ENCODE data around the gene COL25A1.

COL25A1 gene

GRCh38 chr4:108840426-108840975, 462.0 kb downstream of the COL25A1 start:
- no peak for DNase-seq

GRCh38 chr4:108839333-108839732, 463.1 kb downstream of the COL25A1 start:
- DNase-seq = no peak

GRCh38 chr4:108838451-108838850, 464.0 kb downstream of the COL25A1 start:
- no peak for DNase-seq

DNA sequence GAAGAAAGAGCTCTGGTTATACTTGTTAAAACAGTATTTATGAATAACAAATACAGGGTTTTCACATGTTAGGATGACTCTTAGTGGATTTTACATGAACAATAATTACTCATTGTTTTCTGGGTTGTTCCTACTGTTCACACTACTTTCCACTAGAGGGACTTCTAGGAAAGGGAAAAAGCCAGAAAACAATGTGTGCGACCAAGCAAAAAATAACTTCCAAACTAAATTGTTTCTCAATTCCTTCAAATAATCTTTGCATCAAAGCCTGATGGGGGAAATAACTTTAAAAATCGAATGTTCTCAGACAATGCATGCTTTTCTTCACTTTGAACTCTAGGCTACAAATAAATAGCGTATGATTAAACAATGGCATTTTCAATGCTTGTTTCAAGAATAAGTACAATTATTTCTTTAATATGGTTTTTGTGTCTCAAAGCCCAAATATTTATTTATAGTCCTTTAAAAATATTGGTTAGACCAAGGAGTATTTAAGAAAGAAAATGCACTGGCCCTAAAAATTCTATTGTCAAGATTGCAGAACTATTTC, 467.5 kb downstream of the COL25A1 start:
- peak in 1 of 2 donors; percentile 17 for DNase-seq

GRCh38 chr4:108834166-108834834, 468.2 kb downstream of the COL25A1 start:
- DNase-seq = no peak

GRCh38 chr4:108833046-108833445, 469.4 kb downstream of the COL25A1 start:
- no peak for DNase-seq

DNA sequence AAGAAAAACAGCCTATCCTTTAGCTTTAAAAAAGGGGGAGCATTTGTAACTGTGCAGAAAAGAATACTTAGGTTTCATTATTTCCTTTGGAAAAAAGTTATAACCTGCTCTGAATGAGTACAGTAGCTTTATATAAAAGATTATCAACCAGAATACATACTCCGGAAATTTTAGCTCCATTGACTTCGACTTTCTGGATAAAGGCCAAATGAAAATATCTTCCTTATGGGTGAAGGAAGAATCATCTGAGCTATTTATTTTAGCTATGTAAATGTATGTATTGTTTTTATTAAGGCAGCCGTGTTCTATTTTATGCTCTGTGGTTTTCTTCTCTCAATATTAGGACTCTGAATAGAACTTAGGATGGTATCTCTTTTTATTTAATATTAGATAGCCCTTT, 470.6 kb downstream of the COL25A1 start:
- no peak for DNase-seq

GRCh38 chr4:108831291-108831690, 471.2 kb downstream of the COL25A1 start:
- DNase-seq = no peak

GRCh38 chr4:108830509-108831244, 471.8 kb downstream of the COL25A1 start:
- no peak for DNase-seq

GRCh38 chr4:108829966-108830492, 472.4 kb downstream of the COL25A1 start:
- DNase-seq = no peak

DNA sequence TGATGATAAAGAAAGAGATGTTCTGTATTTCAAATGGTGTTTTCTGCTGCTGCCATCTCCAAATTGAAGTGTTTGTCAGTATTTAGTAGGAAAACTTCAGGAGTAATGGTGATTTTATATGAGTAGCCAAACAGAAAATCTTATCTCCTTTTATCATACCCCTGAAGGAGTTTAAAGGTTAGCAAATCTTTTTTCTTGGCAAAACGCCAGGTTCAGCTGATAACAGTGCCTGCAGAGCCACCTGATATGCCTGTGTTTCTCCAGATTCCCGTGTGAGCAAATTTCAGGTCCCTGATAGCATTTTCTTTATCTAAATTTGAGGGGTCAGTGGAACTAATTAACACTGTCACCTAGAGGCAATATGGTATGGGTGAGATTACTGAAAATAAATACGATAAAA, 473.8 kb downstream of the COL25A1 start:
- DNase-seq = no peak

GRCh38 chr4:108825737-108826136, 476.7 kb downstream of the COL25A1 start:
- DNase-seq = no peak

DNA sequence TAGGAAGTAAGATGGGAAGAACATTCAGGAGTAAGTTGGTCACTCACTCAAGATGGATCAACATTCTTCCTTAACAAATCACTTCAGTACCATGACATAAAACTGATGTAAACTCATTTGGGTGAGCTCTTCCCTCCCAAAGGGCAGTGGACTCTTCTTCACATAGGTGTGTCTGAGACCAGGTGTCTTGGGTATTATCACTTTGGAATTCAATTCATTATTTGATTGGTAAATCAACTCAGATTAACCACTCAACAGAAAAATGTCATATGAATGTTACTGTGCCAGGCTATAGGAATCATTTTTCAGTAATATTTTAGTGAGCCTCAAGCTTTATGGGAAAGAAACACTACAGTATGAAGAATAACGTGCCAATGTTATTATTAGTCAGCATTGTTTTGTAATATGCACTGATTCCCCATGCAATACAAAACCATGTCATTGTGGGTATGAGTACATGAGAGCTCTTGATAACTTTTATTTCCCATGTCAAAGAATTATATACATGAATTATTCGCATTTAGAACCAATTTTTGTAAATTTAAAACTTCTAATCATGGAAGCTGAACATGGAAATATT, 481.0 kb downstream of the COL25A1 start:
- no peak for DNase-seq

- DNase-seq = no peak
Measured at GRCh38 chr4:108820492-108821350, 481.7 kb downstream of the COL25A1 start.

DNA sequence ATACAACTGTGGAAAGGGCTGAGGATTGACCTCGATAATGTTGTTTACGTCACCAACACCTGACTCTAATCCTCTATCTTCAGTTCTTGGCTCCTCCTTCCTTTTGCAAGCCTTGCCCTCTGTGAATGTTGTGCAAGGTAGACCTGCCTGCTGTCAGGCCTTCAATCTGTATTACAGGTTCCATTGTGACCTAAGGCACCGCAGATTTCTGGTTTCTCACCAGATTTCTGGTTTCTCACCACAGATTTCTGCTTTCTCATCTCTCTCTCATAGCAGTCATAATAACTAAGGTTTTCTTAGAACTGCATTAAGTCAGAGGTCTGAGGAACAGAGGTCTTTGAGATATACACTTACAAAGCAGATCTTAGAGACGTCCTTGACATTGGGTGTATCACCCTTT, 488.1 kb downstream of the COL25A1 start:
- DNase-seq = no peak

DNA sequence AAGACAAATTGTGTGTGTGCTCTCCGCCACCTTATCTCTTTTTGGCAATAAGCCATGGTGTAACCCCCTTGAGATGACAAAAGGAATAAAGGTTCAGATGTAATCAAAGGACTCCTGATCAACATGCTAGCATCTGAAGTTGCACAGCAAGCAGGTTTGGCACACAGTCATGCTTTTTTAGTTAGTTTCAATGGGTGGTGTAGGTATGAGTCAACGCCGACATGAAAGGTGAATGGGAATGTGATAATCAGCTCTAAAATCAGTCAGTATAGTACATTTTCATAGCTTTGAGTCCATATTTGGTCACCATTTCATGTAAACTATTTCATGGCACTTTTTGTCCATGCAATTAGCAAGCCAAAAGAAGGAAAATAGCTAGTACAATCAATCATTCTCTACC, 489.2 kb downstream of the COL25A1 start:
- DNase-seq = no peak

- no peak for DNase-seq
Measured at GRCh38 chr4:108811486-108811885, 491.0 kb downstream of the COL25A1 start.

GRCh38 chr4:108810087-108810486, 492.4 kb downstream of the COL25A1 start:
- no peak for DNase-seq

DNA sequence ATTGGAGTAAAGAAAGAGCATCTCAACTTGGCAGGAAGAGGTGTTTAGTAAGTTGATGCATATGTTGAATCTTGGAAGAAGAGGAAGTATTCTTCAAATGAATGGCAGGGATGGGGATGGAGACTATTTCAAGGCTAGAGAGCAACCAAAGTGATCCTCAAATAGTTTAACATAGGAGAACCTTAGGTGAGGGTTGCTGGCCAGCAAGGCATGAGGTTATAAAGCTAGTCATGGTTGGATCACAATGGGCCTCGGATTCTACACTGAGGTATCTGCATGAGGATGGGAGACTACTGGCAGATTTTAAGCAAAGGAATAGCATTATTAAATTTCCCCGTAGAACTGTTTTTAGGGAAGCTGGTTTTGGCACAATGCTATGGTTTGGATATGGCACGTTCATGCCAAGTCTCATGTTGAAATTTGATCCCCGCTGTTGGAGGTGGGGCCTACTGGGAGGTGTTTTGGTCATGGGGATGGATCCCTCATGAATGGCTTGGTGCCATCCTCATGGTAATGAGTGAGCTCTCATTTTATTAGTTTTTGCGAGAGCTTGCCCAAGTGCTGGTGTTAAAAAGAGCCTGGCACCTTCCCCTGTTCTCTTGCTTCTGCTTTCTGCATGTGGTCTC, 497.7 kb downstream of the COL25A1 start:
- no peak for DNase-seq

GRCh38 chr4:108799306-108799705, 503.2 kb downstream of the COL25A1 start:
- DNase-seq = no peak

GRCh38 chr4:108796173-108796572, 506.3 kb downstream of the COL25A1 start:
- no peak for DNase-seq

- no peak for DNase-seq
Measured at GRCh38 chr4:108795733-108796132, 506.7 kb downstream of the COL25A1 start.
